OCI-LY1 (cell line): Measurements from ENCODE around the gene KRTCAP3.

Experiments used
- H2AFZ ChIP-seq: fragments of 200-600 bp; sonication (generic), shearing (Covaris generic); 2 replicates; pipeline ENCODE4 v1.6.0; 2014; ENCODE audit warnings: antibody characterized with exemption, mild to moderate bottlenecking, low read length
- H3F3A ChIP-seq: fragments of 200-600 bp; sonication (generic), shearing (Covaris generic); 2 replicates; pipeline ENCODE4 v1.6.0; 2014; ENCODE audit warnings: mild to moderate bottlenecking, antibody characterized with exemption, low read length, moderate library complexity; ENCODE audit not compliant: insufficient read depth
- H3K27ac ChIP-seq: fragments of 200-600 bp; sonication (generic); 2 replicates; pipeline ENCODE4 v1.5.1; 2014; ENCODE audit warnings: low read length, mixed run types, mild to moderate bottlenecking, low read depth; ENCODE audit not compliant: poor library complexity, severe bottlenecking
- H3K27me3 ChIP-seq: fragments of 200-600 bp; sonication (generic); 2 replicates; pipeline ENCODE4 v1.6.0; 2014; ENCODE audit warnings: antibody characterized with exemption, mild to moderate bottlenecking, low read length, moderate library complexity; ENCODE audit not compliant: insufficient read depth
- H3K36me3 ChIP-seq: fragments of 200-600 bp; sonication (generic); 2 replicates; pipeline ENCODE4 v1.6.1; 2014; ENCODE audit warnings: mild to moderate bottlenecking, antibody characterized with exemption, low read length, moderate library complexity, mixed read lengths; ENCODE audit not compliant: insufficient read depth
- H3K4me1 ChIP-seq: fragments of 200-600 bp; sonication (generic); 2 replicates; pipeline ENCODE4 v1.5.1; 2014; ENCODE audit warnings: mild to moderate bottlenecking, low read length, moderate library complexity; ENCODE audit not compliant: insufficient read depth, severe bottlenecking
- H3K4me2 ChIP-seq: fragments of 200-600 bp; sonication (generic), shearing (Covaris generic); 2 replicates; pipeline ENCODE4 v1.6.1; 2014; ENCODE audit warnings: low read length
- H3K4me3 ChIP-seq: fragments of 200-600 bp; sonication (generic); 2 replicates; pipeline ENCODE4 v1.5.1; 2014; ENCODE audit warnings: low read length, low read depth, mild to moderate bottlenecking, mixed read lengths; ENCODE audit not compliant: poor library complexity, severe bottlenecking
- H3K79me2 ChIP-seq: fragments of 200-600 bp; shearing (Covaris generic); 2 replicates; pipeline ENCODE4 v1.6.1; 2016; ENCODE audit warnings: mixed run types, low read length, mixed read lengths; ENCODE audit not compliant: insufficient read depth
- H3K9ac ChIP-seq: fragments of 200-600 bp; sonication (generic), shearing (Covaris generic); 2 replicates; pipeline ENCODE4 v1.6.1; 2014; ENCODE audit warnings: mild to moderate bottlenecking, low read length, mixed read lengths
- H3K9me2 ChIP-seq: fragments of 200-600 bp; sonication (generic), shearing (Covaris generic); 2 replicates; pipeline ENCODE4 v1.6.1; 2014; ENCODE audit warnings: low read depth, mild to moderate bottlenecking, low read length, mixed read lengths
- H3K9me3 ChIP-seq: fragments of 200-600 bp; shearing (Covaris generic); 2 replicates; pipeline ENCODE4 v1.6.1; 2014; ENCODE audit warnings: low read length, mixed read lengths
- H4K20me1 ChIP-seq: fragments of 200-600 bp; sonication (generic), shearing (Covaris generic); 2 replicates; pipeline ENCODE4 v1.6.0; 2016; ENCODE audit warnings: mild to moderate bottlenecking, low read length; ENCODE audit not compliant: insufficient read depth
- CTCF ChIP-seq: fragments of 200-600 bp; sonication (generic), shearing (Covaris generic); IDR thresholded peaks from 2 replicates; pipeline ENCODE4 v1.5.1; 2017; ENCODE audit warnings: mild to moderate bottlenecking, antibody characterized with exemption, low read length, moderate library complexity, mixed read lengths
- EZH2 ChIP-seq: fragments of 200-600 bp; sonication (generic), shearing (Covaris generic); IDR thresholded peaks from 2 replicates; pipeline ENCODE4 v1.8.0; 2017; ENCODE audit warnings: borderline replicate concordance, mixed run types, mild to moderate bottlenecking, antibody characterized with exemption, low read length, moderate library complexity, mixed read lengths

Gene KRTCAP3

GRCh38 chr2:27446057-27446456 is 3.9 kb downstream of the KRTCAP3 start:
- Histone ChIP-seq H3K4me2 (no peak overlapping the region), H3K79me2 (no peaks in the 10 kb centered on the region), H3K9ac (no peak overlapping the region), H3K4me3 (no peak overlapping the region), H3K36me3 (peaks cover 39% of the 10 kb centered on the region; the same call in 1 of the 2 replicates), H4K20me1 (no peaks in the 10 kb centered on the region), H3K9me3 (no peaks in the 10 kb centered on the region), H3K27ac (no peak overlapping the region), H3K4me1 (peaks cover 17% of the 10 kb centered on the region), H3K27me3 (no peaks in the 10 kb centered on the region), H3K9me2 (no peaks in the 10 kb centered on the region), H2AFZ (no peak overlapping the region), H3F3A (no peaks in the 10 kb centered on the region)
- TF ChIP-seq CTCF (no peak), EZH2 (no peak)

DNA sequence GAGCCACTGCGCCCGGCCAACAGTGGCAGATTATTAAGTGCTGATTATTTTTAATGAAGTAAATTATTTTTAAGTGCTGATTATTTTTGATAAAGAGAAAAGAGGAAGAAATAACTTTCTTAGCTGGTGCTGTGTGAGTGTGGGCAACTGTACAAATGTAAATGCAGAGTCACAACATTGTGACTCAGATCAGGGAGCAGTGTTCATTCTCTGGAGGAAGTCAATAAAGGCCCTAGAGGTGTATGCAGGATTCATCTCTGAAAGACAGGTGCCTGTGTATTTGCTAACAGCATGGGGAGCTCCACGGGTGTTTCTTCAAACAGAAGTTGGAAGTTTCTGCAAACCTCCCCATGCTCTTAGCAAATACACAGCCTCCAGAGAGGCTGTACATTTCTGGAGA is 6.2 kb downstream of the KRTCAP3 start:
- Histone ChIP-seq H3K4me2 (no peak overlapping the region), H3F3A (no peaks in the 10 kb centered on the region), H3K4me1 (peaks cover 1% of the 10 kb centered on the region), H2AFZ (no peak overlapping the region), H3K27ac (no peak overlapping the region), H3K9me3 (no peaks in the 10 kb centered on the region), H3K9me2 (no peaks in the 10 kb centered on the region), H3K36me3 (peaks cover 37% of the 10 kb centered on the region; the same call in 1 of the 2 replicates), H4K20me1 (no peaks in the 10 kb centered on the region), H3K9ac (no peak overlapping the region), H3K4me3 (no peak overlapping the region), H3K79me2 (no peaks in the 10 kb centered on the region), H3K27me3 (no peaks in the 10 kb centered on the region)
- no peak for TF ChIP-seq EZH2
- no peak for TF ChIP-seq CTCF

- H3K9ac ChIP-seq: no peak overlapping the region
- H3K4me3 ChIP-seq: no peak overlapping the region
- TF ChIP-seq EZH2 (no peak), CTCF (no peak)
- no peaks in the 10 kb centered on the region for H3K27me3 ChIP-seq
- H2AFZ ChIP-seq: no peak overlapping the region
- H3K9me3 ChIP-seq: no peaks in the 10 kb centered on the region
- no peak overlapping the region for H3K4me2 ChIP-seq
- no peaks in the 10 kb centered on the region for H3K4me1 ChIP-seq
- H3K36me3 ChIP-seq: peaks cover 24% of the 10 kb centered on the region; the same call in 1 of the 2 replicates
- H3F3A ChIP-seq: no peaks in the 10 kb centered on the region
- H3K9me2 ChIP-seq: no peaks in the 10 kb centered on the region
- no peak overlapping the region for H3K27ac ChIP-seq
- no peaks in the 10 kb centered on the region for H4K20me1 ChIP-seq
- H3K79me2 ChIP-seq: no peaks in the 10 kb centered on the region
Measured at GRCh38 chr2:27451095-27451494, 8.9 kb downstream of the KRTCAP3 start.
